GM12878 (cell line): Measurements from ENCODE around the gene GNG5. TPM values are rescaled to one million over a fixed set of nuclear protein-coding genes. Genes with fewer than 3 reads are reported as not detected.

Experiments
- CBFB ChIP-seq: IDR thresholded peaks from 2 replicates; pipeline ENCODE4 v1.6.1; 2016; ENCODE audit warnings: antibody characterized with exemption, low read depth
- CEBPZ ChIP-seq: fragments of 150-350 bp; IDR thresholded peaks from 2 replicates; pipeline ENCODE4 v1.6.1; 2016; ENCODE audit warnings: low read depth, low read length
- CHD1 ChIP-seq: IDR thresholded peaks from 2 replicates; pipeline ENCODE4 v1.6.1; 2012; ENCODE audit warnings: low read depth, low read length, improper control_type of control experiment
- CTCF ChIP-seq, 3 experiments: IDR thresholded peaks in 2 of 3; conservative IDR thresholded peaks in 1 of 3; 2 replicates each; pipeline ENCODE4 v1.5.1; 2011; ENCODE audit warnings: low read depth in 3 of 3, low read length in 3 of 3, mild to moderate bottlenecking in 3 of 3, control low read depth in 2 of 3, moderate library complexity in 2 of 3, inconsistent platforms in 1 of 3, mixed read lengths in 1 of 3; ENCODE audit not compliant: control insufficient read depth in 2 of 3, insufficient read depth in 1 of 3; ENCODE audit errors: extremely low read depth in 1 of 3
- ETV6 ChIP-seq, 2 experiments: fragments of 450-650 bp in 1 of 2; IDR thresholded peaks in 1 of 2; conservative IDR thresholded peaks in 1 of 2; 2 replicates each; pipeline ENCODE4 v1.6.1; 2014; ENCODE audit warnings: antibody characterized with exemption in 1 of 2, borderline replicate concordance in 1 of 2, low read depth in 1 of 2, mild to moderate bottlenecking in 1 of 2, moderate library complexity in 1 of 2
- GABPA ChIP-seq: IDR thresholded peaks from 2 replicates; pipeline ENCODE4 v1.6.1; 2014; ENCODE audit warnings: antibody characterized with exemption, low read depth, mild to moderate bottlenecking, inconsistent platforms
- HDAC2 ChIP-seq: fragments of 200-600 bp; sonication (generic); IDR thresholded peaks from 2 replicates; pipeline ENCODE4 v1.6.1; 2017
- IRF5 ChIP-seq: fragments of 450-650 bp; IDR thresholded peaks from 2 replicates; pipeline ENCODE4 v1.6.1; 2017; ENCODE audit warnings: borderline replicate concordance
- MEF2B ChIP-seq: fragments of 450-650 bp; IDR thresholded peaks from 2 replicates; pipeline ENCODE4 v1.6.1; 2018; ENCODE audit warnings: mild to moderate bottlenecking, moderate library complexity; ENCODE audit not compliant: partially characterized antibody, poor library complexity, severe bottlenecking
- MTA2 ChIP-seq: fragments of 450-650 bp; IDR thresholded peaks from 2 replicates; pipeline ENCODE4 v1.6.1; 2016; ENCODE audit warnings: low read depth, mild to moderate bottlenecking, moderate library complexity
- NBN ChIP-seq: fragments of 450-650 bp; IDR thresholded peaks from 2 replicates; pipeline ENCODE4 v1.6.1; 2016
- SPI1 ChIP-seq: IDR thresholded peaks from 2 replicates; pipeline ENCODE4 v1.6.1; 2011; ENCODE audit warnings: low read depth, mild to moderate bottlenecking, low read length, moderate library complexity, borderline replicate concordance; ENCODE audit not compliant: insufficient read depth
- TCF3 ChIP-seq: IDR thresholded peaks from 2 replicates; pipeline ENCODE4 v1.6.1; 2012; ENCODE audit warnings: low read depth, mild to moderate bottlenecking, low read length, borderline replicate concordance; ENCODE audit not compliant: insufficient read depth
- USF1 ChIP-seq: IDR thresholded peaks from 2 replicates; pipeline ENCODE4 v1.6.1; 2011; ENCODE audit warnings: borderline replicate concordance, low read depth, mild to moderate bottlenecking, moderate library complexity, mixed read lengths, low read length; ENCODE audit not compliant: insufficient read depth; ENCODE audit errors: extremely low read length
- ZNF217 ChIP-seq: fragments of 450-650 bp; IDR thresholded peaks from 2 replicates; pipeline ENCODE4 v1.6.1; 2017; ENCODE audit warnings: antibody characterized with exemption, mild to moderate bottlenecking
- ZNF592 ChIP-seq: fragments of 450-650 bp; IDR thresholded peaks from 2 replicates; pipeline ENCODE4 v1.6.1; 2017; ENCODE audit warnings: mild to moderate bottlenecking, moderate library complexity
- polyA plus RNA-seq, 11 experiments: library from polyadenylated mRNA; depleted of rRNA in 4 of 11; unstranded in 6 of 11; stranded (reverse) in 5 of 11; fragments of >200 nt; fragmentation: Nextera tagmentation in 4 of 11; fragmentation: Illumina TruSeq in 1 of 11; extraction: Ambion mirVana in 4 of 11; extraction: Trizol in 1 of 11; gene quantifications; 1 replicate in 1 of 11; 2 replicates in 10 of 11; pipeline versions ENCODE4 v1.2.1 to v1.2.3, GENCODE V29; 2011 to 2016; ENCODE audit warnings: inconsistent platforms in 2 of 11, missing spikeins in 2 of 11, low read depth in 1 of 11
- total RNA-seq, 4 experiments: library from RNA; depleted of rRNA in 3 of 4; stranded (reverse); fragments of >200 nt in 3 of 4; fragmentation: Illumina TruSeq in 1 of 4; extraction: Trizol in 1 of 4; gene quantifications; 2 replicates each; pipeline versions ENCODE4 v1.2.1 to v1.2.3, GENCODE V29; 2013 to 2021

The GNG5 gene
- total and polyA plus RNA-seq, 10 of the 15 experiments (the other 5 are each of a cell fraction or from before 2014, with no cell fraction given), result 69.8 to 613 (median 203) TPM

GRCh38 chr1:84506002-84506728 lies at the start of gene GNG5, which contains the start of gene SPATA1 (continued):
- TF ChIP-seq ZNF592, result no peak
- TF ChIP-seq MEF2B, result peak; percentile 38
- TF ChIP-seq CBFB, result peak; percentile 56; the same call in 1 of the 2 replicates
- TF ChIP-seq ETV6 (conservative IDR thresholded peaks at IDR 0.05 in 1 of 2, IDR thresholded peaks at IDR 0.05 in 1 of 2; ENCODE audit: borderline replicate concordance in 1 of 2, low read depth in 1 of 2), result 0 out of 4 replicates have a peak, but pooled peaks of 1 of the 2 experiments have one; percentile 45
- TF ChIP-seq HDAC2, result no peak
- TF ChIP-seq SPI1, result peak; percentile 52; the same call in 1 of the 2 replicates
- TF ChIP-seq MTA2, result peak; percentile 71
- 0 out of 2 replicates have a peak, but pooled peaks have one; percentile 26 for TF ChIP-seq TCF3
- TF ChIP-seq IRF5, result no peak
- TF ChIP-seq CTCF (IDR thresholded peaks at IDR 0.05 in 2 of 3, conservative IDR thresholded peaks at IDR 0.05 in 1 of 3; ENCODE audit: control insufficient read depth in 2 of 3, extremely low read depth in 1 of 3, insufficient read depth in 1 of 3, low read depth in 3 of 3, low read length in 3 of 3), result no peak
- TF ChIP-seq ZNF217, result no peak
- no peak for TF ChIP-seq USF1
- no peak for TF ChIP-seq CEBPZ
- peak; percentile 97 for TF ChIP-seq NBN
- no peak for TF ChIP-seq GABPA
- no peak for TF ChIP-seq CHD1
